Nucleus accumbens (tissue), 56 donors: ENCODE results near the gene RAP1A.

Source experiments
- DNase-seq, 56 donors: peaks; one replicate each; lab custom pipeline; 2025; lab: John Stamatoyannopoulos, UW

Gene RAP1A

DNA sequence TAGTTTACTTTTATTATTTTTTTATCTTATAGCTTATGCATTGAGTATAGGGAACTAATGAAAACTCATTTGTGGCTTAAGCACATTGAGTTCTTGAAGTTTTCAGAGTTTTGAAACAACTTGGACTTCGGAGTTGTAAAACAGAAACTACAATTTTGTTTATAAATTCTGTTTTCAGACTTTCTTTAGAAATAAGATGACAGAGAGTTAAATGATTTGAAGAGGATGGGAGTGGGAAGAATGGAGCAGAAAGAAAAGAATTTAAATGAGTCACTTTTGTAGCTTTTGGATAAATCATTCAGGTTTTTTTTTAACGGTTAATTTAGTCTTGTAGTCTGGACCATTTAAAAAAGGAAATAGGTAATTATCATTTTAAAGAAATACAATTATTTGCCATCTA is 87.3 kb downstream of the RAP1A start:
- no peak for DNase-seq

DNA sequence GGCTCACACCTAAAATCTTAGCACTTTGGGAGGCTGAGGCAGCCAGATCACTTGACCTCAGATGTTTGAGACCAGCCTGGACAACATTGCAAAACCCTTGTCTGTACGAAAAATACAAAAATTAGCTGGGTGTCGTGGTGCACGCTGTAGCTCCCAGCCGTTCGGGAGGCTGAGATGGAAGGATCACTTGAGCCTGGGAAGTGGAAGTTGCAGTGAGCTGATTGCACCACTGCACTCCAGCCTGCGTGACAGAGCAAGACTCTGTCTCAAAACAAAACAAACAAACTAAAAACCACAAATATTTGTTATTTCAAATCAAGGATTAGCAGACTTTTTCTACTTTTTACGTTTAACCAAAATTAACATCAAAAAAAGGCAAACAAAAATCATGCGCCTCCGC is 88.3 kb downstream of the RAP1A start:
- no peak for DNase-seq

DNA sequence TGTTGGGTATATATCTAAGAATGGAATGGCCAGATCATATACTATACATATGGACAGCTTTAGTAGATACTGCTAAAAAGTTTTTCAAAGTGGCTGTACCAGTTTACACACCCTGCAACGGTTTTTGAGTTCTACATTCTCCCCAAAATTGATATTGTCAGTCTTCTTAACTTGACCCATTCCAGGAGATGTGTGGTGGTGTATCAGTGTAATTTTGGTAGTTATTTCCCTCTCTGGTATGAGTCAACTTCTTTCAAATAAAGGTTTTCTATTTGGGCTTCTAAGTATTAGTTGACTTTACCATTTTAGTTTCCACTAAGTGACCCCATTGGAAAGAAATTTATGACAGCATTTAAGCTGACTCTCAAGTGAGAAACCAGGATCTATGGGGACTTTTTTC is 90.4 kb downstream of the RAP1A start:
- DNase-seq, result no peak

DNA sequence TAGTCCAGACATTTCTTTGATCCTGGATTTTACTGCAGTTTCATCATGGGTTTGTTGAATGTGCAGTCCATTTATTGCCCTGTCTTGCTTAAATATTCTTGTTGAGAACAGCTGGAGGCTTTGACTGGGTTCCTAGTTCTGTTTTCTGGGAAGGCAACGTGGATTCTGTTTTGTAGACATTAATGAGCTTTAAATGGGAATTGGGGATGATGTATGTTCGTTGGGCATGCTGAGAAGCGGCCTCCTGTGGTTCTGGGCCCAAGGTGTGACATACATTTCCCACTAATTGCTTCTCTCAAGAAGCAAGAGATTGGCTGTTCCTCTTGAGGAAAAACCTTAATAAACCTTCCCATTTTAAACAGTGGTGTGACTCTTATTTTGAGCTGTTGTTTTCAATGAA is 96.7 kb downstream of the RAP1A start:
- DNase-seq, result no peak

DNA sequence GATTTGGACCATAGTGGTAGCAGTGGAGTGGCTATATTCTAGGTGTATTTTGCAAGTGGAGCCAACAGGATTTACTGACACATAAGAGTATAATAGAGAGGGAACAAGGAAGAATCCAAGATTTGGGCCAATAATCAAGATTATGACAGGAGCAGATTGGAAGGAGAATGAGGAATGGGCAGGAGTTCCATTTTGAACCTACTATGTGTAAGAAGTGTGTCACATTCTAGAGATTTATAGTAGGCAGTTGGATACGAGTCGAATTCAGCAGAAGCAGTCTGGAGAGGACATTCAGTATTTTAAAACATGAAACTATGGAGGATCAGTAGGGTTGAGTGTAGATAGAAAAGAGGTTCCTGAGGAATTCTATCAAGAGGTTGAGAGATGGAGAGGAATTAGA is 97.9 kb downstream of the RAP1A start:
- DNase-seq, result no peak

DNA sequence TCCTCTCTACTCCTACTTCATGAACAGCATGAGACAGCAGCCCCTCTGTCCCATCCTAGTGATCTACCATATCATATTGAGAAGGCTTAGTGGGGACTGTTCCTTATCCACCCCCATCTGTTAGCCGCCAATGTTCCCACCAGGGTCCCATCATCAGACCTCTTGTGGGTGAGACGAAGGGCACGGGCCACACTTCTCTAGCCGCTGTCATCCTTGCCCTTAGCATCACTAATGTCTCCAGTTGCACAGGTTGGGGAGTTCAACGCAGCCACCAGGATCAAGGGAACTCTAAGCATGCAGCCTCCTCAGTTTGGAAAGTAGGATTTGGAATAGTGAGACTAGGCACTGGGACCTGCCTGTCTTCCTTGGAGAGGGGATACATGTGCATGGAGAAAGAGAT is 99.5 kb downstream of the RAP1A start:
- no peak for DNase-seq

DNA sequence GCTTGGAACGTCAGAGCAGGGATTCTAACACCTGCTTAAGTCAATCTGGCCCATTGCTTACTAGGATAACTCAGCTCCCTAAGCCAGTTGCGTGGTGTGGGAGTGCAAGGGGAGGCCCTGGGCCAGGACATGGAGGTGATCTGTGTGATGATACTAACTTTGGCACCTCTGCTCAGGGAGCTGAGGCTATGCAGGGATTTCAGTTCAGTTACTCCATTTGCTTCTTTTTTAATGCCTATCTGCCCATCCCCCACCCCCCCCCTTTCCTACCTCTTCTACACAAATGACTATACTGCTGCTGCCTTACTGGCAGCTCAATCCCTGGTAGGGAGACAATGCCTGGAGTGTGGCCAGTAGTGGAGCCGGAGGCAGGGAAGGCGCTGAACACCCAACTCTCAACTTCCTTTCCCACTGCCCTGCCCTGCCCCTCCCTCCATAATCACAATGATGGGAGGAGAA is 100.1 kb downstream of the RAP1A start:
- peak in 1 of 56 donors; percentile 25 for DNase-seq

DNA sequence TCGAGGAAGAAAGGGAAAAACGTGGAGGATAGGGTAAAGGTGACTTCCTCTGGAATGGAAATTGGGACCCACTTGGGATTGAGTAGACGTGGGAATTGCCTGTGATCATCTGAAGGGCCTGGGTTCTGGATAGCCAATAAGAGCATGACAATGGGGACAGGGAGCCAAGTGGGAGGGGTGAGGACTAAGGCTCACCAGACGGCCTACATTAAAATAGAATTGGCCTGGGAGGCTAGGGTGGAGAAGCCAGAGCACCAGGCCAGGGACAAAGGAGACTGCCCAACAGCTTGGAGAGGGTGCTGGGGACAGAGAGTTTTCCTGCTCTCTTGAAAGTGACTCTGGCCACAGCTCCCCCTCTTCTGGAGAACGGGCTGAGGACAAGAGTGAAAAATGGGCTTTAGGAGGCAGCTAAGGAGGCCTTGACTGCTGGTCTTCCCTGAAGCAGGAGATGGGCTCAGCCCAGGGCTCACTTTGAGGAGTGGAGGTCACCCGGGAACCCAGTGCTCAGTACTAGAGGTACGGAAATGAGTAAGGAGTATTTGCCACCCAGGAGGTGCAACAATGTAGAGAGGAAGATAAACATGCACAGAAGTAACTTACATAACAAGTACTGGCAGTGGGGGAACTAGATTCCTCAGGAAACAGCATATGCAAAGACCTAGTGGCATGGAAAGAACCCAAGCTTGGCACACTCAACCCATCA is 100.8 kb downstream of the RAP1A start:
- DNase-seq, result no peak

DNA sequence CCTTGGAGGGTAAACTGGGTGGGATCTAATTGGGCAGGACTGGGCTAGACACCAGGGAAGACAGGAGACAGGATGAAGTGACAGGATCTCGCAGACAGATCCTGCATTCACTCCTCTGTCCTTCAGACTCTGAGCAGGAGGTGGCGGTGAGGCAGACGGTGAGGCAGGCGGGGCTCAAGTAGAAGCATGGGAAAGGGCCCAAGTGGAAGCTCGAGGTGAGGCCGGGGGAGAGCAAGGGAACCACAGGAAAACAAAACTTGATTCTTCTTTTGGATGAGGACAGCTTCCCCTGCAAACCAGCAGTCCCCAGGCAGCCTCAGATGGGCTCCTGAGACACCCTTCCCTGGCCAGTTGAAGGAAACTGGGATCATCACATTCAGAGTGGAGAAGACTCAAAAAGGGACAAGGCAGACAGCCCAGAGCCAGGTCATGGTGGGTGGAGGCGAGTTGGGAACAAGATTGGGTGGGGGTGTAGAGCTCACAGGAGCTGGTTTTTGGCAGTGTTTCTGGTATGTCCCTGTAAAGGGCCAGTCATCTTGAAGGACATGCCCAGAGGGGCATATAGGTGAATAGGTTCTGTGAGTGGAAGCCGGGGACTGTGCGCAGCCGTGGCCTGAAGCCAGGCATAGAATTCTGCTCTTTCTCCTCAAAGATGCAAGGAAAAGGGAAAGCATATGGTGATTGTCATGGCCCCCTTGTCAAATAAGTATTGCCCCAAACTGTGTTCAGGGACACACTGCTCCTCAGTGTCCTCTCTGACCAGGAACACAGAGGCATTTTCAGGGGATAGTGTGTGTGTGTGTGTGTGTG is 101.6 kb downstream of the RAP1A start:
- DNase-seq, result no peak

DNA sequence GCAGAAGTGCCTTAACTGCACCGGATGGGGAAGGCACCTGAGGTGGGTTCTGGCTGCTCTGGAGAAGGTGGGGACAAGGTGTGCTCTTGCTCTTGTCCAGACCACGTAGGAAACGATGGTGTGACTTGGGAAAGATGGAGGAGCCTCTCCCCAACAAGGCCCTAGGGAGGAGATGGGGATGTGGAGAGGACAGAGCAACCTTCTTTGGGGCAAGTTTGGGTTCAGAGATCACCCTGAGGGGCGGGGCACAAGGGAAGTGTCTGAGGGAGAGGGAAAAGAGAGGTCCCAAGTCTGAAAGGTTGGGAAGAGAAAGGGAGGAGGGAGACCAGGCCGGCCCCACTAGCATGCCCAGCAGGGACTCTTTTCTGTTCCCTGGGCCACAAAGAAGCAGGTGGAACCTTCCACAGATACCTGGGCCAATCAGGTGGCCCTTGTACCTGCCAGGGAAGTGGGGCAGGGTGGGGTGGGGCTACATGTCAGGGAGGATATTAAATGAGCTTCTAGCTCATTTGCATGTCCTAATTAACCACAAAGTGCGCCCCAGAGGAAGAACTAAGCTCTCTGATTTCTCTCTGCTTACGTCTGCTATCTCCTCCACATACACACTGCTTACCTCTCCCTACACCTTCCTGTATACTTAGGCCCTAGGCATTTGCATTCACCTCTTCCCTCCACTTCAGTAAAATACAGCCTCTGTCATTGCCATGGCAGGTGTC is 103.7 kb downstream of the RAP1A start:
- no peak for DNase-seq

DNA sequence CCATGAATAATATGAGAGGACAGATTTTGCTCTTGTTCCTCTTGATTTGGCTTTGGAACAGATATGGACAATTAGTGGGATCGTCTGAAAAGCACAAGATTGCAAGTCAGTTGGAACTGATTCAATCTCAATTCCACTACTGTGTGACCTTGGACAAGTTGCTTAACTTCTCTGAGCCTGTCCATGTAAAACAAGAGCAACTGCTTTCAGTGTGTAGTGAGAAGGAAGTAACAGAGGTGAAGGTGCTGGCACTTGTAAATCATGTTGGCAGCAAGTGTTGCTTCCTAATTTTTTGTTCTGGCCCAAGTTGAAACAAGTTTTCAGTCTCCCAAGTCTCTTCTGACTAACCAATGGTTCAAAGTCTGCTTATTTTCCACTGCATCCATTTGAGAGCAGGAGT is 104.3 kb downstream of the RAP1A start:
- no peak for DNase-seq

DNA sequence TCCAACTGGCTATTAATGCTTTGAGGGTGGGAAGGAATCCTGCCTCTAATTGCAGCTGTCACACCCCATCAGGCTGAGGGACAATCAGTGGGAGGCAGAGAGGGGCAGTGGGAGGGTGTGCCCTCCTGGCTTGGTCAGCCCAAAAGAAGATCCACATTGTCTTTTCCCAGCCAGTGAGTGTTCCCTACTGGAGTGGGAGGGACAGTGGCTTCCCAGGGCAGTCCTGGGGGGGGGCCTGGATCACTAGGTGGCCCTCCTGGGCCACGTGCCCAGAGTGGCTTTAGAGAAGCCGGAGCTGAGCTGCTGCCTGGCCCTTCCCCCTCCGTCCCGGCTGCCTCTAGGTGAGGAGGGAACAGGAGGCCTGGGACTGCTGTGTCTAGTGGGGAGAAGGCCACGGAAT is 105.6 kb downstream of the RAP1A start:
- DNase-seq, result peak in 9 of 56 donors; percentile 11 to 62 (median 34)

DNA sequence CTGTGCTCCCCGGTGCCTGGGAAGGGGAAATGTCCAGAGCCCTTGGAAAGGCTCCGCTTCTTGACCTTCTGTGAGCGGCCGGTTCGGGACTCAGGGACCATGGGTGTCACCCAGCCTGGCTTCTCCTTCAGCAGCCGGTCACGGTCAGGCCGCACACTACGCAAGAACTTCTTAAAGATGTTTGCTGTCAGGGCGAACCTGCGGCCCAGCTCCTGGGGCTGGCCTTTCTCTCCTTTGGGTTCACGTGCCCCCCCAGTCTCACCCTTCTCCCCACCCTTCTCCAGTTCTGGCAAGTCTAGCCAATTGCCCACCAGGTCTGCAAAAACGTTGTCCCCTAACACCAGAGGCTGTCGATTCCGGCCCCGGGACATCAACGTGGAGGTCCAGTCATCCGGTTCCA is 107.5 kb downstream of the RAP1A start:
- DNase-seq, result no peak

DNA sequence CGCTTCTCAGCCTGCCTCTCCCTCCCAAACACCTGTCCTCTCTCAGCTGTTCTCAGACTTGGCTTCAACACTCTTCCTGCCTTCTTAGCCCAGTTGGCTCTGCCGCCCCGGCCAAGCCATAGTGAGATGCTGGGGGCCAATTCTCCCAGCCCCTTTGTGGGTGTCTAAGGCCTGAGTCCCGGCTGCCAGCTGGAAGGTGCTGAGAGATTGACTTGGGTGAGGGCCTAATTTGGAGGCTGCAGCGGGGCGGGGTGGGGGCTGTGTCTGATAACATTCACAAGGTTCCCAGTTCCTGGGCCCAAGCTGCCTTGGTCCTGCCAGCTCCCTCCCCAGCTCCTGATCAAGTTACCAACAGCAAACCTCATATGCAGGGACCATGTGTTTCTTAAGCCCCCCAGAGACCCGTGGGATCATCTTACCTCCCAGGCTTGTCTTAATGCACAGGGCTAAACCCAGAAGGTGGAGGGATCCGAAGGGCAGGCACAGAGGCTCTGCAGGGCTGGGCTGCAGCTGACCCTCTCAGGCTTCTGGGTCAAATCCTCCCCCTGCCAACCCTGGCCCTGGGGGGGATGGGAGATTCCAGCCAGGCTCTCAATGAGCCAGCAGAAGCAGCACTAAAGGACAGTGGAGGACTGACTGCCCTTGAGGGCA is 109.8 kb downstream of the RAP1A start:
- DNase-seq, result peak in 4 of 56 donors; percentile 11 to 30 (median 26)

DNA sequence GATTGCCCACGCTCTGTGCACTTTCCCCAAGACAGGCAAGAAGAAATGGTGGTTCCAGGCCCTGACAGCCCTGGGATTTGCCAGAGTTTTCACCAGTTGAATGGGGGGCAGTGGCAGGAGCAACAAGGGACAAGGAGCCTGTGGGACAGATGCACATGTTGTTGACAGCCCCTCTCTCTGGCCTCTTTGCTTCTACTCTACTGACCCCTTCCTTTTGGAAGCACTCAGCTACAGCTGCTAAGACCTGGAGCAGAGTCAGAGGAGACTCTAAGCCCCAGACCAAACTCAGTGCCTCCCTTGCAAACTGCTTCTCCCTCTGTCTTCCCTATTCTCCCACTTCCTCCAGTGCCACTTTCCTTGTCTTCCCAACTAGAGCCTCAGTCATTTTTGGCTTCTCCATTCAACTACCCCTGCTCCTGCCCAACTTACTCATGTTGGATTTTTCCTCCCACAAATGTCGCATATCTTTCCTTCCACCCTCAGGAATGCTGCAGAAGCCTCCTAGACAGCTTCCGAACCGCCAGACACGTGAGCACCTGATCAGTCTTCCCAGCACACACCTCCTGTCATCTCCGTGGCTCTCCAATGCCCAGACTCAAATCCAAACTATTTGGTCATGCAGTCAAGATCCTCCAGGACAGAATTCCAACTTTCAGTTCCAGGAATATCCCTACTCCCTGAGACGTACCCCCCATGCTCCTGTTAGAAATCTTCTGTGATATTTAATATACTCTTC is 110.5 kb downstream of the RAP1A start:
- DNase-seq, result no peak

DNA sequence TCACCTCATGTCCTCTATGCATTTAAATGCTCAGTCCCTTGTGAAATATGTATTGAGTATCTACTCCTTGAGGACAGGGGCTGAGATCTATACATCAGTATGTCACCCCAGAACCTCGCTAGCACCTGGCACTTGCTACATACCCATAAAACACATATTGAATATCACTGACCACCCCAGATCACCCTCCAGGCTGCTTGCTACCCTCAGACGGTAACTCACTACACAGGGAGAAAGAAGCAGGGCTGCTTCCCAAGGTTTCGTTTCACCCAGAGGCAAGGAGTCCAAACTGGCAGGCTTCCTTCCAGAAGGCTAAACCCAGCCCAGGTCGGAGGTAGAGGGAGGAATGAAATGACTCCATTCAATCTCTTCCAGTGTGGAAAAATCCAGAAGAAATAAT is 111.1 kb downstream of the RAP1A start:
- no peak for DNase-seq

DNA sequence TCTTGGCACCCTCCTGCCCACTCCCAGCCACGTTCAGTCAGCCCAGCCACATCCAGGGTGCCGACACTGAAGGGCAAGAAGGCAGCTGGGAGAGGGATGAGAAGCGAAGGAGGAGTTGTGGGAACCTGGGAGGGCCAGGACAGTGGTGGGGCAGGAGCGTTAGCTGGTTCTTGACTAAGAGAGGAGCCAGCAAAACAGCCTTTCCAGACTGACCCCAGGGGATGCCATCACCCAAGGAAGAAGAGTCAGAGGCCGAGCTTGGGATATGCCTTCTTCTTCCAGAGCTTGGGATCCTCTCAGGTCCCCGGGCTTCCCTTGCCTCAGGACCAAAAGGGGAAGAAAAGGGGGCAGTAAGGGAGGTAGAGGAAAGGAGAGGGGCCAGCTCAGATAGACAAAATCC is 112.4 kb downstream of the RAP1A start:
- no peak for DNase-seq

DNA sequence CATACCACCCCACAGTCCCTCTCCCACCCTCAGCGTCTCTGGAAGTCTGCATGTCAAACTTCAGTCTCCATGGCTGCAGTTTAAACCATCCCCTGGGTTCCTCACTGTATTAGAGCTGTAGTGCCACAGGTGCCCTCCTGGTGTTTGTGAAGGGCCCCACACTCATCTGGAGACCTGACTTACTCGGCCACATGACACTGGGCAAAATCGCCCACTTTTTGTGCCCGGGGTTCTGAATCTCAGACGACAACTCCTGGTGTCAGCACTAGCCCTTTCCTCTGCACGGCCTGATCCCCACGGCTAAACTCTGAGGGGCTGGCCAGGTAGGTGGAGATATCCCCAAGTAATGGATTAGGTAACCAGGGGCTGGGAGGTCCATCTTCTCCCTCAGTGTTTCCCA is 113.1 kb downstream of the RAP1A start:
- DNase-seq, result no peak

DNA sequence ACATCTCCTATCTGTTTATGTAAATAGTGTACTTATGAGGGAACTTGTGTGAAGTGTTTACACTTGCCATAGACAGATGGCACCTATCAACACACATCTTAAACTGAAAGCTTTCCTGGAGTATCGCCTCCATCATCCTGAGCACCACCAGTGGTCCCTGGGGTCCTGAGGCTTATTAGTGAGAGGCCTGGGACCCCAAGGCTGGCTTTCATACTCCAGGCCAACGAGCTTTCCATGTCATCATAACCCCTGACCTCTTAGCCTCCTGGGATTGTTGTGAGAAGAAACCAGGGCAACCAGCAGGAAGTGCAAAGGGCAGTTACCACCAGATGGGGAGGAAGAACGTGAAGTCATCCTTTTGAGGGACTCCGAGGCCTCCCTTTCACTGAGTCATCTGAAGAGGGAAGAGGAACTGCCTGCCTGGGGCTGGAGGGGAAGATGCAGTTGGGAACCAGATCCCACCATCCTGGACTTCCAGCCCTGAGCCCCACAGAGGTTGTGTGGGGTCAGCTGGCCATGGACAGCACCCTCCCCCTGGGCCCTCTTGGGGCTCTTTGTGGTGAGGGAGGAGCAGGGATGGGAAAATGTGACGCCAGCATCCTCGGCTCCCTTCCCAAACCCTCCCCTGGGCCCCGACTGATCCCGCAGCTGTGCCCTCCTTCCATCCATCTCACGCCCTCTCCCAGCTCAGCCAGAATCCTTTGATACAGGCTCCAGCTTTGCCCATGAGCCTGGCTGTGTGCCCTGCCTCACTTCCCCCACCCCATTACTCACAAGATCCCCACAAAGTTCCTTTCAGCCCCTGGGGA is 113.8 kb downstream of the RAP1A start:
- DNase-seq, result peak in 22 of 56 donors; percentile 15 to 63 (median 38)
